Ovary (tissue), 3 donors: ENCODE data around the gene DIP2C.

Source experiments
- CTCF ChIP-seq, 3 donors: fragments of 450-650 bp in 2 of 3; fragments of 200-600 bp in 1 of 3; IDR thresholded peaks; one replicate each; pipeline versions ENCODE4 v1.5.1 to v1.8.0; 2016 to 2022; ENCODE audit warnings: antibody characterized with exemption in 3 of 3, mild to moderate bottlenecking in 1 of 3
- EP300 ChIP-seq: sonication (generic); formaldehyde crosslinking; IDR thresholded peaks from one replicate; pipeline ENCODE4 v1.6.1; 2017; ENCODE audit warnings: antibody characterized with exemption
- donor health status: DM: no; HTN: no; CAD: no.

GRCh38 chr10:244227-244626 is 445.2 kb downstream of the DIP2C start:
- TF ChIP-seq CTCF (IDR thresholded peaks at IDR 0.05), result no peak
- TF ChIP-seq EP300, result no peak
